HFF-Myc (cell line): Measurements from ENCODE around the gene CAPN5.

Source experiments
- DNase-seq: peaks from one replicate; pipeline ENCODE4 v3.0.0-alpha.2; 2011; ENCODE audit warnings: low read depth; ENCODE audit errors: extremely low read depth
- H3K4me3 ChIP-seq: replicated peaks from 2 replicates; pipeline ENCODE4 v1.5.1; 2011; ENCODE audit warnings: low read depth, mild to moderate bottlenecking, control low read depth, low read length
- TF ChIP-seq, protein P1 (sequence below): IDR thresholded peaks from 2 replicates; pipeline ENCODE4 v1.5.1; 2012; ENCODE audit warnings: mild to moderate bottlenecking, low read depth, low read length, control low read depth; ENCODE audit errors: missing control alignments

Gene CAPN5

DNA sequence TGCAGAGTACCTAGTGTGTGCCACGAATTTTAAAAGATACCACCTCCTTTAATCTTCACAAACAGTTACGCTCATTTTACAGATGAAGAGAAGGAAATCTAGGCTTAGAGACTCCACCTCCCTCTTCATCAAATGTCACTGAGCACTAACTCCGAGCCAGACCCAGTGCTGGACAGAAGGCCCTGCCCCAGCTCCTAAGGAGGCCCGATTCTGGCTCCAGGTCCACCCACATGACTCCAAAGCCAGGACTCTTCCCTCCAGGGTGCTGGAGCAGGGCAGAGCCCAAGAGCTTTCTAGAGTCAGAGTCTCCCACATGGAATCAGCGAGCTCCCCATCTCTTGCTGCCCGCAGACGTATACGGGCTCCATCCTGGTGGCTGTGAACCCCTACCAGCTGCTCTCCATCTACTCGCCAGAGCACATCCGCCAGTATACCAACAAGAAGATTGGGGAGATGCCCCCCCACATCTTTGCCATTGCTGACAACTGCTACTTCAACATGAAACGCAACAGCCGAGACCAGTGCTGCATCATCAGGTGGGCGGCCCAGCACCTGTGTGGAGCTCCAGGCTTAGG, 88.9 kb downstream of the CAPN5 start:
- no peak for DNase-seq
- no peak overlapping the region for H3K4me3 ChIP-seq
- TF ChIP-seq, protein P1, sequence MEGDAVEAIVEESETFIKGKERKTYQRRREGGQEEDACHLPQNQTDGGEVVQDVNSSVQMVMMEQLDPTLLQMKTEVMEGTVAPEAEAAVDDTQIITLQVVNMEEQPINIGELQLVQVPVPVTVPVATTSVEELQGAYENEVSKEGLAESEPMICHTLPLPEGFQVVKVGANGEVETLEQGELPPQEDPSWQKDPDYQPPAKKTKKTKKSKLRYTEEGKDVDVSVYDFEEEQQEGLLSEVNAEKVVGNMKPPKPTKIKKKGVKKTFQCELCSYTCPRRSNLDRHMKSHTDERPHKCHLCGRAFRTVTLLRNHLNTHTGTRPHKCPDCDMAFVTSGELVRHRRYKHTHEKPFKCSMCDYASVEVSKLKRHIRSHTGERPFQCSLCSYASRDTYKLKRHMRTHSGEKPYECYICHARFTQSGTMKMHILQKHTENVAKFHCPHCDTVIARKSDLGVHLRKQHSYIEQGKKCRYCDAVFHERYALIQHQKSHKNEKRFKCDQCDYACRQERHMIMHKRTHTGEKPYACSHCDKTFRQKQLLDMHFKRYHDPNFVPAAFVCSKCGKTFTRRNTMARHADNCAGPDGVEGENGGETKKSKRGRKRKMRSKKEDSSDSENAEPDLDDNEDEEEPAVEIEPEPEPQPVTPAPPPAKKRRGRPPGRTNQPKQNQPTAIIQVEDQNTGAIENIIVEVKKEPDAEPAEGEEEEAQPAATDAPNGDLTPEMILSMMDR: no peak

DNA sequence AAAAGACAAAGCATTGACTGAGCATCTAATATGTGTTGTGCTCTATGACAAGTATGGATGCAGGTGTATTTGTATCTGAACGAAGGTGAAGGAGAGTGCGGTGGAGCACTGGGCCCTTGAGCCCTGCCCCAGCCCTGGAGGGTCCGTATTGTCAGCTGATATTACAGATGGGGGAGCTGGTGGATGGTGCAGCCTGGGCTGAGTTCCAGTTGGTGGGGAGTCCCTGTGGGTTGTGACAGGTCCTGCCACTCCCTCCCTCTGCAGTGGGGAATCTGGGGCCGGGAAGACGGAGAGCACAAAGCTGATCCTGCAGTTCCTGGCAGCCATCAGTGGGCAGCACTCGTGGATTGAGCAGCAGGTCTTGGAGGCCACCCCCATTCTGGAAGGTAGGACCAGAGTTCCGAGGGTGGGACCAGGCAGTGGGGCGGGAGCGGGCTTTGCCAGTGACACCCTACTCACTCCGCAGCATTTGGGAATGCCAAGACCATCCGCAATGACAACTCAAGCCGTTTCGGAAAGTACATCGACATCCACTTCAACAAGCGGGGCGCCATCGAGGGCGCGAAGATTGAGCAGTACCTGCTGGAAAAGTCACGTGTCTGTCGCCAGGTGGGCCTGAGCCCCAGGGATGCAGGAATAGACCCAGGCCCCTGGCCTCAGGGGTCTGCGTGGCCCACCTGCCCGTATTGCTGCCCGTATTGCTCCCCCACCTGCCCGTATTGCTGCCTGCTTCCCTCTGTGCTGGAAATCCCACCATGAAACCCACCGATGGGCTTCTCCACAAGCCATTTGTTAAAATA, 89.8 kb downstream of the CAPN5 start:
- TF ChIP-seq, protein P1: no peak
- no peak overlapping the region for H3K4me3 ChIP-seq
- DNase-seq: no peak

DNA sequence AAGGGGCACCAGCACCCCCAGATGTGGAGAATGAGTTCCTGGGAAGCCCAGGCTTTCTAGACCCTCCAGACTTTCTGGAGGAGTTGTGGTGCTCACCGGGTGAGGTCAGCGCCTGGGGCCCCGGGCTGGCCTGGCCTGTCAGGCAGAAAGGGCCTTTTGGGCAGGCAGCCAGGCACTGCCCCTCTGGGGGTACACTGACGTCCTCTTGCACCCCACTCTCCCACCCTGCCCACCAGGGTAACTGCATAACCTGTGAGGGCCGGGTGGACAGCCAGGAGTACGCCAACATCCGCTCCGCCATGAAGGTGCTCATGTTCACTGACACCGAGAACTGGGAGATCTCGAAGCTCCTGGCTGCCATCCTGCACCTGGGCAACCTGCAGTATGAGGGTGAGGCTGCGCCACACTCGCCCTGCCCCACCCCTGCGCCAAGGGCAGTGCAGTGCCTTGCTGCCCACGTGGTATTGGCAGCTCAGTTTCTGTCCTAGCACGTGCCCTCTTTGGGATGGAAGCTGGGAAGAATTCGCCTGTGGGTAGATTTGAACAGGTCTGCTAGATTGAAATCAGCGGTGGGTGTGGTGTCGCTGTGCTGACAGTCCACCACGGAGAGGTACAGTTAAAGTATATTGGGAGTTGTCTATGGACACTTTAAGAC, 91.4 kb downstream of the CAPN5 start:
- TF ChIP-seq, protein P1: no peak
- no peak overlapping the region for H3K4me3 ChIP-seq
- DNase-seq: no peak

DNA sequence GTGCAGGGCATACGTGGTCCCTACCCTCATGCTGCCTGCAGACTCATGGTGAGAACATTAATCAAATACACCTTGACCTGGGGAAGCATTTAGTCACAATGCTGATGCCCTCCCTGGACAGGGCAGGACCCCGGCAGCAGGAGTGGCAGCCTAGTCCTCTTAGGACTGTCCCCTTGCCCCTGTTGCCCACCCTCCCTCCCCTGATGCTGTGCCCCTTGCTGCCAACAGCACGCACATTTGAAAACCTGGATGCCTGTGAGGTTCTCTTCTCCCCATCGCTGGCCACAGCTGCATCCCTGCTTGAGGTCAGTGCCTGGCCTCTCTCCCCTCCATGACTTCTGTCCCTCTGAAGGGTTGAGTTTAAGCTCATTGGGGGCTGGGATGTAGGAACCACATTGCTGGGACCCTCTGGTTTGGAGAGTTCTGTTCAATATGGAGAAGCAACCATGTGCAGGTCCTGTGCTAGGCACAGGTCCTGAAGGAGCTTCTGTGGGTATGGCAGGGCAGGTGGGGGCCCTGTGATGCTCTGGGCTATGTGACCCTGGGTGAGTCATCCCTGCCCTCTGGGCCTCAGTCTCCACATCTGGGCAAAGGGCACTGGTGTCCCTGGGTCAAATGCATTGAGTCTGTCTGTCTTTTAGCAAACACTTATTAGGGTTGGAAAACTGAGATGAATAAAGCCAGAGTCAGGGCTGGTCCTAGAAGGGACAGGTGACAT, 92.6 kb downstream of the CAPN5 start:
- no peak for DNase-seq
- TF ChIP-seq, protein P1: no peak
- H3K4me3 ChIP-seq: no peak overlapping the region

DNA sequence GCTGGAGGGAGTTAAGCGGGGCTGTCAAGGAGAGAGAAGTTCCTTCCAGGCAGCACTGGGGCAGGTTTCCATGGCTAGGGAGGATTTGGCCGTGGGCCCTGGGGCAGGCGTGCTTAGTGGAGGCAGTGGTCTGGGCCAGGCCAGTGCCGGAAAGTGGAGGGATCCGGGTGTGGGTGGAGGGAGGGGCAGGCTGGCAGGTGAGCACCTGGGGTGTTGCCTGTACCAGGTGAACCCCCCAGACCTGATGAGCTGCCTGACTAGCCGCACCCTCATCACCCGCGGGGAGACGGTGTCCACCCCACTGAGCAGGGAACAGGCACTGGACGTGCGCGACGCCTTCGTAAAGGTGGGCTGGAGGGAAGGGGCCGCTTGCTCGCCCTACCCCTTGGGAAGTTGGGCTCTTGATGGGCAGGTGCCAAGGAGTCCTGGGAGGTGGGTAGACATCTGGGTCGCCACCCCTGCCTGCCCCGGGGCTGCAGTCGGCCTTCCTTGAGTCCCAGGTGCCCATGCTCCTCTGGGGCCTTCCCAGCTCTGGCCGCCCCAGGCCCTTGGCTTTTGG, 93.2 kb downstream of the CAPN5 start:
- no peak overlapping the region for H3K4me3 ChIP-seq
- TF ChIP-seq, protein P1: no peak
- DNase-seq: no peak

DNA sequence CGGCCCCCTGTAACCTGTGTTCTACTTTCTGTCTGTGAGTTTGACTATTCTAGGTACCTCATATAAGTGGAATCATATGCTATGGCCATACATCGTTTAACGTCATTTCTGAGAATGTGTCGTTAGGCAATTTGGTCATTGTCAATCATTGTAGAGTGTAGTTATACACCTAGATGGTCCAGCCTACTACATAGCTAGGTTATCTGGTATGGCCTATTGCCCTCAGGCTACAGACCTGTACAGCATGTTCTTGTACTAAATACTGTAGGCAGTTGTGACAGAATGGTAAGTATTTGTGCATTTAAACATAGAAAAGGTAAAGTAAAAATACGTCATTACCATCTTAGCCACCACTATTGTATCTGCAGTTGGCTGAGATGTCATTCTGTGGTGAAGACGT, 96.5 kb downstream of the CAPN5 start:
- no peak for DNase-seq
- TF ChIP-seq, protein P1: no peak
- no peak overlapping the region for H3K4me3 ChIP-seq
